ENCODE results near the gene DPYD.

Gene DPYD

DNA sequence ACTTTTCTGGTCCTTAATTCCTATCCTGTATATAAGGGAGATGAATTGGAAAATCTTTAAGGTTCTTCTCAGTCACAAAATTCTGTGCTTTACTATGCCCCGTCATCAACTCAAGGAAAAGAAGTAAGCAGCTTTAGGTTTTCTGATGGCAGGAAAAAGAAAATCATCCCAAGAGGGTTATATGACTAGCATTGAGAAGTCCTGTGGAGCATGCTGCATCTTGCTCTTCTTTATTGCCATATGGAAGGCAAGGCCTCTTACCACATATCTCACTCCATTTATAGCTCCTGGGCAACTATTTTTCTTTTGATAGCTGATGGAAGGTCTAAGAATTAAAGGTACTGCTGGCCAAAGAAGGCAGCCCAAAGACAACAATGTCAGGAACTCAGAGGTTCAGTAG lies 552.5 kb downstream of the DPYD start:
- no peak for DNase-seq (ENCODE audit: low spot score)
- TF ChIP-seq, protein P1, sequence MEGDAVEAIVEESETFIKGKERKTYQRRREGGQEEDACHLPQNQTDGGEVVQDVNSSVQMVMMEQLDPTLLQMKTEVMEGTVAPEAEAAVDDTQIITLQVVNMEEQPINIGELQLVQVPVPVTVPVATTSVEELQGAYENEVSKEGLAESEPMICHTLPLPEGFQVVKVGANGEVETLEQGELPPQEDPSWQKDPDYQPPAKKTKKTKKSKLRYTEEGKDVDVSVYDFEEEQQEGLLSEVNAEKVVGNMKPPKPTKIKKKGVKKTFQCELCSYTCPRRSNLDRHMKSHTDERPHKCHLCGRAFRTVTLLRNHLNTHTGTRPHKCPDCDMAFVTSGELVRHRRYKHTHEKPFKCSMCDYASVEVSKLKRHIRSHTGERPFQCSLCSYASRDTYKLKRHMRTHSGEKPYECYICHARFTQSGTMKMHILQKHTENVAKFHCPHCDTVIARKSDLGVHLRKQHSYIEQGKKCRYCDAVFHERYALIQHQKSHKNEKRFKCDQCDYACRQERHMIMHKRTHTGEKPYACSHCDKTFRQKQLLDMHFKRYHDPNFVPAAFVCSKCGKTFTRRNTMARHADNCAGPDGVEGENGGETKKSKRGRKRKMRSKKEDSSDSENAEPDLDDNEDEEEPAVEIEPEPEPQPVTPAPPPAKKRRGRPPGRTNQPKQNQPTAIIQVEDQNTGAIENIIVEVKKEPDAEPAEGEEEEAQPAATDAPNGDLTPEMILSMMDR (IDR thresholded peaks at IDR 0.05; ENCODE audit: borderline replicate concordance, control extremely low read depth, extremely low read depth, insufficient read depth, missing control alignments), result no peak
- in situ Hi-C loops (cut with MboI; ENCODE audit: low sequenced_read_pairs, unreplicated experiment), result no loop called here

DNA sequence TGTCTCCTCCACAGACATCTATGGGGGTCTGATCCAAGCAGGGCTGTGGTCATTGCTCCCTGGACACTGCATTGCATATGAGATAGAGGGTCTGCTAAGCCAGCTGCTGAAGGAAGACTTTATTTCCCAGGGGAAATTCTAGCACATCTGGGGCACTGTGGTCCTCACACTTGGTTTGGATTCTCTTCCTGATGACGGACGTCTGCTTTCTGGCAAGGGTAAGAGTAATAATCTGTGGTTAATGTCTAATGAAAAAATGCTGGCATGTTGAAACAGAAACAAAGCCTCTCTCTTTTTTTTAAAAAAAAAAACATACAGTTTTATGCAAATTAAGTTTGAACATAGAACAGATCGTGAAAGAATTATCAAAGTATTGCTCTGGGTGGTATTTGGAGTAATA lies 553.9 kb downstream of the DPYD start:
- TF ChIP-seq, protein P1 (IDR thresholded peaks at IDR 0.05; ENCODE audit: borderline replicate concordance, control extremely low read depth, extremely low read depth, insufficient read depth, missing control alignments), result no peak
- DNase-seq (ENCODE audit: low spot score), result no peak
- in situ Hi-C loops (cut with MboI; ENCODE audit: low sequenced_read_pairs, unreplicated experiment), result no loop called here

DNA sequence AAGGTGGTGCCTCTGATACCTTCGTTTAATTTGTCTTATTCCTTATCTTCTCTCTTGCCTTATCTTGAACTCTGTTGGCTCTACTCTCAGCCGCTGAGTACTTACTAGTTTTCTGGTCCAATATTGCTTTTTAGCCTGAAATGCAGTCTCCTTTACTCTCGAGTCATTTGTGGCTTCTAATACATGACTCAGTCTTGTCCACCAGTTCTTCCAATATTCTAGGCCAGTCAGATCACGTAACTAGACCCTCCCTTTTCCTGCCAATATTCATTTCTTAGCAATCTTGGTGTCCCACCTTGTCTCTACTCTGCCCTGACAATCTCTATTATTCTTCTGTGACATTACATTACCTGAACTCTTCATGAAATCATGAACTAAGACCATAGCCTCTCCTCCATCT lies 555.8 kb downstream of the DPYD start:
- in situ Hi-C loops (cut with MboI; ENCODE audit: low sequenced_read_pairs, unreplicated experiment), result no loop called here
- DNase-seq (ENCODE audit: low spot score), result no peak
- TF ChIP-seq, protein P1 (IDR thresholded peaks at IDR 0.05; ENCODE audit: borderline replicate concordance, control extremely low read depth, extremely low read depth, insufficient read depth, missing control alignments), result no peak

DNA sequence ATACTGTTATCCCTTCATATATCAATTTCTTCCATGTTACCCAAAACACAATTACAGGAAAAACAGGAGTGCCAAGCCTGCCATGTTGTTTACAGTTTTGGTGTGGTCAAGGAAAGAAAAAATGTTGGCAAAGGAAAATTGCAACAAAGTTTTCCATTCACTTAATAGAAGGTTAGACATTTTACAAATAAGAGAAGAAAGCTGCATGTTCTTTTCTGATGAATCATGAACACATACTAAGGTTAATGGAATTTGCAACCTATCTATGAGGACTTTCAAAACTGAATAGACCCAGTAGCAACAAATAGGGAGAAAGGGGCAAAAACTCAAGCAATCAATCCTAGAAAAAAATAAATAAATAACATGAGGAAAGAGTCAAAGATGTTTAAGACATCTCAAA lies 556.7 kb downstream of the DPYD start:
- TF ChIP-seq, protein P1 (IDR thresholded peaks at IDR 0.05; ENCODE audit: borderline replicate concordance, control extremely low read depth, extremely low read depth, insufficient read depth, missing control alignments), result no peak
- DNase-seq (ENCODE audit: low spot score), result no peak
- in situ Hi-C loops (cut with MboI; ENCODE audit: low sequenced_read_pairs, unreplicated experiment), result no loop called here

DNA sequence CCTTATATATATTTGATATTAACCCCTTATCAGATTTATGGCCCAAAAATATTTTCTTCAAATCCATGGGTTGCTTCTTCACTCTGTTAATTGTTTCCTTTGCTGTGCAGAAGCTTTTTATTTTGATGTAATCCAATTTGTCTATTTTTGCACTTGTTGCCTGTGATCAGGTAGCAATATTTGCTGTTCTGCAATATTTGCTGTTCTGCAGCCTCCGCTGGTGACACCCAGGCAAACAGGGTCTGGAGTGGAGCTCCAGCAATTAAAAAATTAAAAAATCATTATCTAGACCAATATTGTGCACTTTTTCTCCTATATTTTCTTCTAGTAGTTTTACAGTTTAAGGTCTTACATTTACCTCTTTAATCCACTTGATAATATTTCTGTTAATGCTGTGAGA lies 564.5 kb downstream of the DPYD start:
- no peak for DNase-seq (ENCODE audit: low spot score)
- TF ChIP-seq, protein P1 (IDR thresholded peaks at IDR 0.05; ENCODE audit: borderline replicate concordance, control extremely low read depth, extremely low read depth, insufficient read depth, missing control alignments), result no peak
- in situ Hi-C loops (cut with MboI; ENCODE audit: low sequenced_read_pairs, unreplicated experiment), result no loop called here

DNA sequence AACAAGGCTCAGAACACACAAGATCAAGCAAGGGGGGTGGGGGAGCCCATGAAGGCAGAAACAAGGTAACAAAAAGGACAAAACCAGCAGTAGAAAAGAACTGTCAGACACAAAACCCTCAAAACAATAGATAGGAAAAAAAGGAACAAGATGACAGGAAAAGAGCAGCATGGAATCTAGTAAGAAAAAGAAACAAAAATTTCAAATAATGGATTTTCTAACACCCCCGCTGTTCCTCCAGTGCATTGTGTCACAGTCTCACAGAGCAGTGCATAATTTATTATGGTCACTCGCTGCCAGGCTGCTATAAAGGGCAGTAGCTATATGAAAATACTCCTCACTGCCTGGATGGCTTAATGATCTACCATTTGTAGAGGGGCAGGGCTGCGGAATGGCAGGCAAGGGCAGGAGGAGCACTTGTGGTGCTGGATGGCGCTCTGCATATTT lies 567.9 kb downstream of the DPYD start:
- no peak for DNase-seq (ENCODE audit: low spot score)
- TF ChIP-seq, protein P1 (IDR thresholded peaks at IDR 0.05; ENCODE audit: borderline replicate concordance, control extremely low read depth, extremely low read depth, insufficient read depth, missing control alignments), result no peak
- in situ Hi-C loops (cut with MboI; ENCODE audit: low sequenced_read_pairs, unreplicated experiment), result no loop called here

DNA sequence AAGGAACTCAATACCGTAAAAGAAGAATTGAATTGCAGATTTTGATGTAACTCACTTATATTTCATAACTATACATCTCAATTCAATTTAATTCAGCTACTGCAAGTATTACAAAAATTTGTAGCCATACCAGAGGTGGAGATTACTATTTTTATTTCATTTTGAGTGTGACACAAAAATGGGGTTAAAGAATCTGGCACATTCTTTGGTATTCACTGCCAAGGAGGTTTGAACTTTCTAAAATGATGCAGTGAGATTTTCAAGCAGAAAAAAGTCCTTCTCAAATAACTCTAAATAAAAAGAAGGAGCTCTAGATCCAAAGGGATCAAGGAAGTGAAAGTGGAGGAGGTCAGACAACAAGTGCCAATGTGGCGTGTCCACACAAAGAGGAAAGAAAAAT lies 569.0 kb downstream of the DPYD start:
- in situ Hi-C loops (cut with MboI; ENCODE audit: low sequenced_read_pairs, unreplicated experiment), result no loop called here
- TF ChIP-seq, protein P1 (IDR thresholded peaks at IDR 0.05; ENCODE audit: borderline replicate concordance, control extremely low read depth, extremely low read depth, insufficient read depth, missing control alignments), result no peak
- DNase-seq (ENCODE audit: low spot score), result no peak
